Type B pancreatic cell (in vitro differentiated cells): ENCODE measurements around the gene PAX7. TPM values are rescaled to one million over a fixed set of nuclear protein-coding genes. Genes with fewer than 3 reads are reported as not detected.

Experiments used
- DNase-seq: peaks from one replicate; pipeline ENCODE4 v3.0.0; 2021; ENCODE audit warnings: mixed read lengths; ENCODE audit not compliant: unreplicated experiment; ENCODE audit errors: extremely low spot score
- H3K27ac Mint-ChIP-seq: 2 replicates; pipeline ENCODE4 v1.8.0; 2021; ENCODE audit warnings: mild to moderate bottlenecking, mixed read lengths
- H3K27me3 Mint-ChIP-seq: 2 replicates; pipeline ENCODE4 v1.8.0; 2021; ENCODE audit warnings: mixed read lengths
- H3K36me3 Mint-ChIP-seq: 2 replicates; pipeline ENCODE4 v1.8.0; 2021; ENCODE audit warnings: mixed read lengths
- H3K4me1 Mint-ChIP-seq: one replicate; pipeline ENCODE4 v1.8.0; 2021; ENCODE audit warnings: mixed read lengths; ENCODE audit not compliant: unreplicated experiment
- H3K4me3 Mint-ChIP-seq: 2 replicates; pipeline ENCODE4 v1.8.0; 2021; ENCODE audit warnings: mild to moderate bottlenecking, mixed read lengths
- H3K9me3 Mint-ChIP-seq: 2 replicates; pipeline ENCODE4 v1.8.0; 2021; ENCODE audit warnings: mixed read lengths
- total RNA-seq: library from RNA; stranded (reverse); gene quantifications from 2 replicates; pipeline ENCODE4 v1.2.1, GENCODE V29; 2021; ENCODE audit warnings: low replicate concordance
- TF ChIP-seq, protein P1 (sequence below): fragments of 200-600 bp; sonication (generic); conservative IDR thresholded peaks from 2 replicates; pipeline ENCODE4 v1.5.0; 2021; ENCODE audit warnings: antibody characterized with exemption, mild to moderate bottlenecking

PAX7 gene
- total RNA-seq, 1 donor from 2014 or later = 2.9 TPM

DNA sequence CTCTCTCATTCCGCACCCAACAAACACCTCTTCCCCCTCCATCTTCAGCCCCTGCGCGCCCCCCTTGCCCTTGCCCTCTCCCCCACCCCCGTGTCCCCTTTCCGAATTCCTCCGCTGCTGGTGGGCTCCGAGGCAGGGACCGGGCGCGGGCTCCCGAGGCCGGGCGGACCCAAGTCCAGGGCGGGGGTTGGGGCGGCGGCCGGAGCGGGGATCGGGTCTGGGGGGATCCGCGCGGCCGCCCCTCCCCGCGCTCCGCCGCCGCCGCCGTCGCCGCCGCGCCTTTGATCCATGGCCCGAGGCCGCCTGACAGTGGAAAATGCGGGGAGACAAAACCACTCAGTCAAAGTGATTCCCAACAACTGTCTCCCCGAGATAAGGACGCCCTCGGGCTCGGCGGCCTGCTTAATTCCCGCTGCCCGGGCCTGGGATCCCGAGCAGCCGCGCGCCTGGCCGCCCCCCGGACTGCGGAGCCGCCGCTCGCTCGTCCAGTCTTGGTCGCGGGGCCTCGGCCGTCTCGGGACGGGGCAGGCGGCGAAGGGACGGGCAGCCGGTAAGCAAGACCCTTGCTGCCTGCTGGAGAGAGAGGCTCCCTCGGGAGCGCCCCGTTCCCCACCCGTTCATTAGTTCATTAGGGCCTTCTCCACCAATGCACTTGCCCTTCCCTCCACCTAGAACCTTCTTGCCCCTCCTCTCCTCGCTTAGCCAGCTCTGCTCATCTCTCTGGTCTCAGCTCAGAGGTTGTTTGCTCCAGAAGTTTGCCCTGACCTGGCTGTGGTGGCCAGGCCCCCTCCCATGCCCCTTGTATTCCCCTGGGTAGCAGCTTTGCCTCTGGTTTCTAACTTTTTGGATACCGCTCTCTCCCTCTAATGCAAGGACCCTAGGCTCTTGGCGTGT is 86.4 kb downstream of the PAX7 start:
- DNase-seq = no peak
- TF ChIP-seq, protein P1, sequence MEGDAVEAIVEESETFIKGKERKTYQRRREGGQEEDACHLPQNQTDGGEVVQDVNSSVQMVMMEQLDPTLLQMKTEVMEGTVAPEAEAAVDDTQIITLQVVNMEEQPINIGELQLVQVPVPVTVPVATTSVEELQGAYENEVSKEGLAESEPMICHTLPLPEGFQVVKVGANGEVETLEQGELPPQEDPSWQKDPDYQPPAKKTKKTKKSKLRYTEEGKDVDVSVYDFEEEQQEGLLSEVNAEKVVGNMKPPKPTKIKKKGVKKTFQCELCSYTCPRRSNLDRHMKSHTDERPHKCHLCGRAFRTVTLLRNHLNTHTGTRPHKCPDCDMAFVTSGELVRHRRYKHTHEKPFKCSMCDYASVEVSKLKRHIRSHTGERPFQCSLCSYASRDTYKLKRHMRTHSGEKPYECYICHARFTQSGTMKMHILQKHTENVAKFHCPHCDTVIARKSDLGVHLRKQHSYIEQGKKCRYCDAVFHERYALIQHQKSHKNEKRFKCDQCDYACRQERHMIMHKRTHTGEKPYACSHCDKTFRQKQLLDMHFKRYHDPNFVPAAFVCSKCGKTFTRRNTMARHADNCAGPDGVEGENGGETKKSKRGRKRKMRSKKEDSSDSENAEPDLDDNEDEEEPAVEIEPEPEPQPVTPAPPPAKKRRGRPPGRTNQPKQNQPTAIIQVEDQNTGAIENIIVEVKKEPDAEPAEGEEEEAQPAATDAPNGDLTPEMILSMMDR = no peak
- Mint-ChIP-seq H3K27me3 (peaks cover 87% of the 10 kb centered on the region), H3K27ac (no peak overlapping the region), H3K36me3 (no peaks in the 10 kb centered on the region), H3K4me3 (peak overlapping the region; percentile 78), H3K4me1 (peaks cover 16% of the 10 kb centered on the region), H3K9me3 (no peaks in the 10 kb centered on the region)

DNA sequence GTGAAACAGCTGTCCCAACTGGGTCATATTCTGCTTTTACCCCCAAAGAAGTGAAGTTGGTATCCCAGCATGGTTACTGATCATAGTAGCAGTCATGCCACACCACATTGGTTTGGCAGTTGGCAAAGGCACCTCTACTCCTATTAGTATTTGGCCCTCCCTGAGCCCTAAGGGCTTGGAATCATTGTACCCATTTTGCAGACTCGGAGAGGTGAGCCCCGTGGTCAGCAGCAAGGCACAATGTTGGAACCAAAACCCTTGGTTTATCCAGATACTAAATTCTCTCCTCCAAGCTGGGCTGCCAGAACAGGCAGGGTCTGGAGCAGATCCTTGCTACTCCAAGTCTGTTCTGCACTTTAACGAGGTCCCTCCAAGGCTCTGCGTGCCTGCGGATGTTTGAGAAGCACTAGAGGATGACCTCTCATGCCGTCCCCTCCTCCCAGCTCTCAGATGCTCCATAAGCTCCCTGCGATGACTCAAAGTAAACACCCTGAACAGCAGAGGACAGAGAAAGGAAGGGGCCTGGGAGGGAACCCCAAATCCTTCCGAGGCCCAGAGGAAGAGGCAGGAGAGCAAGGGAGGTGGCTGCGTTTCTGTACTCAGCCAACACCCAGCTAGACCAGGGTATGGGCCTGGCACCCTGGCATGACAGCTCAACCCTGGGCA is 89.3 kb downstream of the PAX7 start:
- TF ChIP-seq, protein P1 = no peak
- H3K27me3 Mint-ChIP-seq = peaks cover 94% of the 10 kb centered on the region
- H3K4me3 Mint-ChIP-seq = no peak overlapping the region
- no peaks in the 10 kb centered on the region for H3K36me3 Mint-ChIP-seq
- H3K4me1 Mint-ChIP-seq = peaks cover 26% of the 10 kb centered on the region
- DNase-seq = no peak
- no peaks in the 10 kb centered on the region for H3K9me3 Mint-ChIP-seq
- H3K27ac Mint-ChIP-seq = peak overlapping the region; percentile 29

DNA sequence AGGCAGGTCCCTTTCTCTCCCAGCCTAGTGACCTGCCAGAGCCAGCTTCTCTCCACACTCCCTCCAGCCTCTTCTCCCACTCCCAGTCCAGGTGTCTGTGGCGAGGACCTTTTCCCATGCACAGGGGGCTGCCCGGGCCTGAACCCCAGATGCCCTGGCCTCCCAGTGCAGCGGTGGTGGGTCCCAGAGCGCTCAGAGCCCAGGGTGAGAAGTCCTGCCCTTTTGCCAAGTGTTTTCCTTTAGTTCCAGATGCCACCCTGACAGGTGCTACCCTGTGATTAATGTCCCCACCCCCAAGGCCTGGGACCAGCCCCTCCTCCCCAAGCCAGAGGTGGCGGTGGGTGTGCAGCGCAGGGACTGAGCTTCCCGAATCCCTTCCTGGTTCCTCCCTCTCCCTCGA is 90.4 kb downstream of the PAX7 start:
- Mint-ChIP-seq H3K27ac (no peak overlapping the region), H3K4me1 (peaks cover 29% of the 10 kb centered on the region), H3K36me3 (no peaks in the 10 kb centered on the region), H3K9me3 (no peaks in the 10 kb centered on the region), H3K4me3 (no peak overlapping the region), H3K27me3 (peaks cover 94% of the 10 kb centered on the region)
- TF ChIP-seq, protein P1 = no peak
- DNase-seq = no peak

DNA sequence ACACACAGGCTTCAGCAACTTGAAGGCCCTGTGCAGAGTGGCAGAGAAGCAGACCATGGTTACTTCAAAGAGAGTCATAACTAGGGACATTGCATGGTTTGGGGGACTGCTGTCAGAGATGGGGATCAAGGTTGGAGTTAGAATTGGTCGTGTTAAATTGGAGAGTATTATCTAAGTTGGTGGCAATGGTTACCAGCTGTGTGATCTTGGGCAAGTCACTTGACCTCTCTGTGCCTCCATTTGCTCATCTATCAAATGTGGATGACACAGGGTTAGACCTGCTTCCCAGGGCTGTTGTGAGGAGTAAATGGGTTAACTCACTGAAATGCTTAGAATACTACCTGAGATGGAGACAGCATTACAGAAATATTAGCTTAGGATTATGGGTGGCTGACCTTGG is 91.1 kb downstream of the PAX7 start:
- H3K27me3 Mint-ChIP-seq = peaks cover 94% of the 10 kb centered on the region
- H3K36me3 Mint-ChIP-seq = no peaks in the 10 kb centered on the region
- no peak overlapping the region for H3K4me3 Mint-ChIP-seq
- H3K4me1 Mint-ChIP-seq = peaks cover 25% of the 10 kb centered on the region
- DNase-seq = no peak
- no peaks in the 10 kb centered on the region for H3K9me3 Mint-ChIP-seq
- no peak overlapping the region for H3K27ac Mint-ChIP-seq
- TF ChIP-seq, protein P1 = no peak

DNA sequence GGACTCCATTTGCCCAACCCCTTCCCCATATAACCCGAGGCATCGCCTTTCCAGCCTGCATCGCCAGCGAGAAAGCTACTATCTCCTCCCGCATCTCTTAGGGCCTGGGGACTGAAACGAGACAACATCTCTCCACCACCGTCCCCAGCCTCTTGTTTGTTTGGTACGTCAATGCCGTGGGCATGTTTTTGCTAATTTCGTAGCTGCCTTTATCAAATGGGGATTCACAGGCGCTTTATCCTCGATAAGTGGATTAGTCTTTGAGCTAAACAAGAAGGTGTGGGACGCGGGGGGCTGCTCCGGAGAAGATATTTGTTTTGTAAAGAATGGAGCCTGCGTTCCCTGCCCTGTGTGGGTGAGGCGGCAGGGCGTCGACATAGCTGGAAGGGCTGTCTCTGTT is 91.6 kb downstream of the PAX7 start:
- H3K4me3 Mint-ChIP-seq = no peak overlapping the region
- no peaks in the 10 kb centered on the region for H3K36me3 Mint-ChIP-seq
- peaks cover 97% of the 10 kb centered on the region for H3K27me3 Mint-ChIP-seq
- TF ChIP-seq, protein P1 = no peak
- DNase-seq = no peak
- peaks cover 24% of the 10 kb centered on the region for H3K4me1 Mint-ChIP-seq
- H3K9me3 Mint-ChIP-seq = no peaks in the 10 kb centered on the region
- no peak overlapping the region for H3K27ac Mint-ChIP-seq
